Testis (tissue), 3 donors: ENCODE data around the gene TTLL12. TPM values are rescaled to one million over a fixed set of nuclear protein-coding genes. Genes with fewer than 3 reads are reported as not detected.
A peak's percentile ranks its signal among the peaks of the same experiment; 100 is the strongest.

Experiments used
- DNase-seq: peaks from one replicate; pipeline ENCODE4 v3.0.0-alpha.2; 2019
- H3K27ac ChIP-seq, 2 donors: fragments of 200-600 bp; sonication (generic); one replicate each; pipeline ENCODE4 v1.5.1; 2019
- H3K27me3 ChIP-seq: fragments of 200-600 bp; sonication (generic); one replicate; pipeline ENCODE4 v1.5.1; 2019
- H3K36me3 ChIP-seq: fragments of 200-600 bp; sonication (generic); one replicate; pipeline ENCODE4 v1.5.1; 2017; ENCODE audit warnings: low read depth; ENCODE audit errors: missing control alignments
- H3K4me1 ChIP-seq: fragments of 200-600 bp; sonication (generic); one replicate; pipeline ENCODE4 v1.5.1; 2019
- H3K4me3 ChIP-seq, 2 donors: fragments of 200-600 bp; sonication (generic); one replicate each; pipeline ENCODE4 v1.5.1; 2017 to 2019
- H3K9me3 ChIP-seq: fragments of 200-600 bp; sonication (generic); one replicate; pipeline ENCODE4 v1.5.1; 2017
- POLR2A ChIP-seq: fragments of 450-650 bp; IDR thresholded peaks from one replicate; pipeline ENCODE4 v1.6.1; 2017; ENCODE audit warnings: antibody characterized with exemption, mild to moderate bottlenecking, moderate library complexity
- WGBS, 2 donors: methylation state at CpG; one replicate each; pipeline ENCODE4 v1.1.5; 2018; 5-methylcytosine and 5-hydroxymethylcytosine counted together
- intact Hi-C: fragments of 100-400 bp; cut with DNase I; formaldehyde crosslinking; loops from one replicate; pipeline ENCODE4 v1.15.1; 2023; ENCODE audit warnings: low total_unique reads
- polyA plus RNA-seq: library from polyadenylated mRNA; stranded (reverse); fragments of 350-450 nt; fragmentation: Illumina TruSeq; extraction: RNeasy Lipid Tissue Mini Kit (QIAGEN cat#74804); gene quantifications from one replicate; pipeline ENCODE4 v1.2.3, GENCODE V29; 2014; ENCODE audit warnings: low read depth, low replicate concordance; ENCODE audit not compliant: insufficient read depth
- total RNA-seq, 2 donors: library from RNA; depleted of rRNA; stranded (reverse); fragments of >200 nt; gene quantifications; one replicate each; pipeline ENCODE4 v1.2.3, GENCODE V29; 2016
- TF ChIP-seq, protein P1 (sequence below), 3 experiments: fragments of 450-650 bp in 2 of 3; fragments of 200-600 bp in 1 of 3; sonication (generic) in 1 of 3; IDR thresholded peaks; one replicate each; pipeline ENCODE4 v1.5.1; 2016 to 2019; ENCODE audit warnings: antibody characterized with exemption in 3 of 3, mild to moderate bottlenecking in 2 of 3, moderate library complexity in 1 of 3

Gene TTLL12
- total and polyA plus RNA-seq, 3 donors from 2014 or later: 62.0 to 175 (median 111) TPM

DNA sequence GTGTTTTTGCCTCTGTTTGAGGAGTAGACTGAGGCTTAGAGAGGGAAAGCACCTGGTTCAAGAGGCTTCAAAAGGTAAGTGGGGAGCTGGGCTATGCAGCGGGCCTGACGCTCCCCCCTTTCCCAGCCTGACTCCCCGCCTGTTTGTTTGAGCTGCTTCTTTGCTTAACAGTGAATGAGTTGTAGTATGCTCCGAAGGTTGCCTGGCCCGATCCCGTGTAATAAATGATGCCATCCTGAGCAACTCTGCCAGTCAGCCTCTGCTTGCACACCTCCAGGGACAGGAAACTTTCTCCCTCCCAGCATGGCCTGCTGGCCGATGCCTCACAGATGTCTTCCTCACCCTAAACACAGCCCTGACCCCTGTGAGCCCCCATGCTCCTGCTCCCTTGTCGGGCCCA, 45.5 kb upstream of the TTLL12 start:
- Histone ChIP-seq H3K4me3 (no peak overlapping the region), H3K4me1 (peaks cover 31% of the 10 kb centered on the region), H3K9me3 (no peaks in the 10 kb centered on the region), H3K27me3 (no peaks in the 10 kb centered on the region), H3K36me3 (no peaks in the 10 kb centered on the region), H3K27ac (no peak overlapping the region)
- 95 to 96% methylated on average over 8 of the region's 8 CpGs for WGBS, 2 donors
- DNase-seq: no peak
- TF ChIP-seq, protein P1, sequence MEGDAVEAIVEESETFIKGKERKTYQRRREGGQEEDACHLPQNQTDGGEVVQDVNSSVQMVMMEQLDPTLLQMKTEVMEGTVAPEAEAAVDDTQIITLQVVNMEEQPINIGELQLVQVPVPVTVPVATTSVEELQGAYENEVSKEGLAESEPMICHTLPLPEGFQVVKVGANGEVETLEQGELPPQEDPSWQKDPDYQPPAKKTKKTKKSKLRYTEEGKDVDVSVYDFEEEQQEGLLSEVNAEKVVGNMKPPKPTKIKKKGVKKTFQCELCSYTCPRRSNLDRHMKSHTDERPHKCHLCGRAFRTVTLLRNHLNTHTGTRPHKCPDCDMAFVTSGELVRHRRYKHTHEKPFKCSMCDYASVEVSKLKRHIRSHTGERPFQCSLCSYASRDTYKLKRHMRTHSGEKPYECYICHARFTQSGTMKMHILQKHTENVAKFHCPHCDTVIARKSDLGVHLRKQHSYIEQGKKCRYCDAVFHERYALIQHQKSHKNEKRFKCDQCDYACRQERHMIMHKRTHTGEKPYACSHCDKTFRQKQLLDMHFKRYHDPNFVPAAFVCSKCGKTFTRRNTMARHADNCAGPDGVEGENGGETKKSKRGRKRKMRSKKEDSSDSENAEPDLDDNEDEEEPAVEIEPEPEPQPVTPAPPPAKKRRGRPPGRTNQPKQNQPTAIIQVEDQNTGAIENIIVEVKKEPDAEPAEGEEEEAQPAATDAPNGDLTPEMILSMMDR (IDR thresholded peaks at IDR 0.05): no peak
- no peak for TF ChIP-seq POLR2A
- intact Hi-C loops: loop anchor here (10.0 kb wide), 1 partner anchor 152 kb away; no protein-coding TSS in a partner anchor

DNA sequence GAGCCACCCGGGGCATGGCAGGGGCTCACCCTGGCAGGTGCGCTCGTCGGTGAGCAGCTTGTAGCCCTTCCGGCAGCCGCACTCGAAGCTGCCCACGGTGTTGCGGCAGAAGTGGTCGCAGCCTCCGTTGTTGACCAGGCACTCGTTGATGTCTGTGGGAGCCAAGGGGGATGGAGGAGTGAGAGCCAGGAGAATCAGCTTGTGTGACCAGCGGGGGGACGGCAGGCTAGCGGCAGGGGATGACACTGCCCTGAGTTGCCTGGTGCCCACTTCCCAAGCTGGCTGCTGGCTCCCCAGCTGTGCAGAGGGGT, 44.7 kb upstream of the TTLL12 start:
- no peak for DNase-seq
- Histone ChIP-seq H3K4me3 (no peak overlapping the region), H3K36me3 (no peaks in the 10 kb centered on the region), H3K9me3 (no peaks in the 10 kb centered on the region), H3K27me3 (no peaks in the 10 kb centered on the region), H3K27ac (no peak overlapping the region), H3K4me1 (peaks cover 31% of the 10 kb centered on the region)
- WGBS, 2 donors: 73 to 79% methylated on average over 15 of the region's 15 CpGs
- no peak for TF ChIP-seq POLR2A
- TF ChIP-seq, protein P1 (IDR thresholded peaks at IDR 0.05): no peak
- intact Hi-C loops: loop anchor here (10.0 kb wide), 1 partner anchor 153 kb away; no protein-coding TSS in a partner anchor

DNA sequence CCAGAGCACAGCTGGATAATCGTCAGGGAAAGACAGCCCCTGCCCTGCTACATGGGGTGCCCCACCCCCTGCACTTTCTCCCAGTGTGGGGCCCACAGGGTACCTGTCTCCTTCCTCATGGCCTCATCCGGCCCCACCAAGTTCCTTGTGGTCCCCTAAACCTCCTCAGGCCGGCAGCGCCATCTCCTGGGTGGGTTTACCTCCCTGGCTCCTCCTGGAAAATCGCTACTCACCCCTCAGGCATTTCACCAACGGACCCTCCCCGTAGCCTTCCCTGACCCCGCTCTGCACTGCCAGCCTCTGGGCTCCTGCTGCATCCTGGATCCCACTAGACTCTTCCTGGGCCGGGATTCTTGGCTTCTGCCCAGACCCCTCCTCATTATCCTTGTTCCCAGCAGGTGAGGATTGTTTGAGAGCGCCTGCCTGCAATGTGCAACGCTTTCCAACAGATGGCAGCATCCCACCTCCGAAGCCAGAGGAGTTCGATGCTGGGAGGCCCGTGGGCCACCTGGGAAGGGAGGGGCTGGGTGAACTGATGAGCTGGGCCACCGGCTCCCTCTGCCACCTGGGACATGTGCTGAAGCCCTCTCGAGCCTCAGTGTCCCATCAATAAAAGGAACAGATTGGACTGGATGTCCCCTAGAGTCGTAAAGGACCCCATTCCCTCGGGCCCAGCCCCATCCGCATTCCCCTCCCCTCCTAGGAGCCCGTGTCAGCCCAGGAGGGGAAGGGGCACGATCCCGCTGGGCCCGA, 44.2 kb upstream of the TTLL12 start:
- no peaks in the 10 kb centered on the region for H3K36me3 ChIP-seq
- no peak overlapping the region for H3K27ac ChIP-seq
- peaks cover 31% of the 10 kb centered on the region for H3K4me1 ChIP-seq
- H3K9me3 ChIP-seq: no peaks in the 10 kb centered on the region
- intact Hi-C loops: loop anchor here (10.0 kb wide), 1 partner anchor 154 kb away; no protein-coding TSS in a partner anchor
- TF ChIP-seq POLR2A: no peak
- TF ChIP-seq, protein P1 (IDR thresholded peaks at IDR 0.05): peak; percentile 74 to 91 (median 77)
- H3K4me3 ChIP-seq: no peak overlapping the region
- 37 to 55% methylated on average over 13 to 23 of the region's 23 CpGs for WGBS, 2 donors
- H3K27me3 ChIP-seq: no peaks in the 10 kb centered on the region
- DNase-seq: peak; percentile 75

DNA sequence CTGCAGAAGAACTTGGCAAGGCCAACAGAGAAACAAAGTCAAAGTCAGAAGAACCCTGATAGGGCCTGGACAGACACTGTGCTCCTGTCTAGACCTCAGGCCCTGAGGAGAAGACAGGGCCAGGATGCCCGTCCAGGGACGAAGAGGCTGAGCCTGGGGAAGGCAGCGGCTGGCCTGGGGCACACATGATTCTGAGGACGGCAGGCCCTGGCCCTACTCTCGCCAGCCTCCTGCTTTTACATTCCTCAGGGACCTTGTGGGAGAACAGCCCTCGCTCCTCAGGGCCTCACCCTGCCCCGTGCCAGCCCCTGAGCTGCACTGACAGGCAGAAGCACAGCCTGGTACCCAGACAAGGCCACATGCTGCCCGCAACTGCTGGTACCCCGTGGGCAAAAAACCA, 43.6 kb upstream of the TTLL12 start:
- intact Hi-C loops: loop anchor here (10.0 kb wide), 1 partner anchor 154 kb away; no protein-coding TSS in a partner anchor
- no peak overlapping the region for H3K4me3 ChIP-seq
- no peaks in the 10 kb centered on the region for H3K9me3 ChIP-seq
- H3K4me1 ChIP-seq: peaks cover 27% of the 10 kb centered on the region
- no peak overlapping the region for H3K27ac ChIP-seq
- 50 to 68% methylated on average over 1 to 9 of the region's 9 CpGs for WGBS, 2 donors
- TF ChIP-seq POLR2A: no peak
- TF ChIP-seq, protein P1 (IDR thresholded peaks at IDR 0.05): no peak
- H3K27me3 ChIP-seq: no peaks in the 10 kb centered on the region
- no peaks in the 10 kb centered on the region for H3K36me3 ChIP-seq
- no peak for DNase-seq

DNA sequence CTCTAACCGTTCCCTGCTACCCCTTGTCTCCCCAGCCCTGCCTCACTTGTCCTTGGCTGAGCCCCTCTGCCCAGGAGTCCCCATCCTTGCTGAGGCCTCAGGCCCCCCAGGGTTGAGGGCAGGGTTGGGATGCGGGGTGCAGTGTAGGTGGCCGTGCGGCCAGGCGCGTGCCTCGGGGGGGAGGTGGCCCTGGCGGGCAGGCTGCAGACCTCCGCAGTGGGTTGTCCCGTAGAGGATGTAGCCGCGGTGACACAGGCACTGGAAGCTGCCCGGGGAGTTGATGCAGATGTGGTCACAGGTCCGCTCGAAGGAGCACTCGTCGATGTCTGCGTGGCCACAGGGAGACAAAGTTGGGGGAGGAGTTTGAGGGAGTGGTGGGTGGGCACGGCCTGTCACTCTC, 41.9 kb upstream of the TTLL12 start:
- Histone ChIP-seq H3K9me3 (no peaks in the 10 kb centered on the region), H3K36me3 (no peaks in the 10 kb centered on the region), H3K4me3 (no peak overlapping the region), H3K4me1 (peaks cover 18% of the 10 kb centered on the region), H3K27ac (no peak overlapping the region), H3K27me3 (no peaks in the 10 kb centered on the region)
- intact Hi-C loops: no loop called here
- WGBS, 2 donors: 88 to 93% methylated on average over 5 to 19 of the region's 19 CpGs
- no peak for TF ChIP-seq POLR2A
- TF ChIP-seq, protein P1 (IDR thresholded peaks at IDR 0.05): no peak
- no peak for DNase-seq
